GM12878 (cell line): ENCODE results near the gene DRAXIN.

ENCODE experiments used
- ASH2L ChIP-seq: fragments of 300-600, 200-600 bp; sonication (generic); IDR thresholded peaks from 2 replicates; pipeline ENCODE4 v1.6.1; 2017; ENCODE audit warnings: low read depth, mild to moderate bottlenecking, borderline replicate concordance
- EP300 ChIP-seq, 2 experiments: fragments of 150-350 bp in 1 of 2; IDR thresholded peaks; 2 replicates each; pipeline ENCODE4 v1.6.1; 2011 to 2012; ENCODE audit warnings: low read depth in 2 of 2, low read length in 2 of 2, borderline replicate concordance in 1 of 2, improper control_type of control experiment in 1 of 2, inconsistent platforms in 1 of 2; ENCODE audit not compliant: control insufficient read depth in 1 of 2
- EZH2 ChIP-seq: IDR thresholded peaks from 2 replicates; pipeline ENCODE4 v1.6.1; 2012; ENCODE audit warnings: low read depth, mild to moderate bottlenecking, control low read depth, inconsistent platforms, low read length, borderline replicate concordance; ENCODE audit not compliant: control insufficient read depth
- JUNB ChIP-seq: IDR thresholded peaks from 2 replicates; pipeline ENCODE4 v1.6.1; 2016; ENCODE audit warnings: antibody characterized with exemption, mild to moderate bottlenecking
- JUND ChIP-seq: IDR thresholded peaks from 2 replicates; pipeline ENCODE4 v1.6.1; 2012; ENCODE audit warnings: low read depth, mild to moderate bottlenecking, low read length, improper control_type of control experiment, moderate library complexity
- NFXL1 ChIP-seq: fragments of 450-650 bp; IDR thresholded peaks from 2 replicates; pipeline ENCODE4 v1.6.1; 2017; ENCODE audit warnings: antibody characterized with exemption, mild to moderate bottlenecking, borderline replicate concordance
- POLR2AphosphoS5 ChIP-seq: IDR thresholded peaks from 2 replicates; pipeline ENCODE4 v1.6.1; 2011; ENCODE audit warnings: mild to moderate bottlenecking, low read length, inconsistent platforms
- RBBP5 ChIP-seq: fragments of 200-600 bp; sonication (generic); conservative IDR thresholded peaks from 2 replicates; pipeline ENCODE4 v1.6.1; 2016
- TAF1 ChIP-seq: IDR thresholded peaks from 2 replicates; pipeline ENCODE4 v1.6.1; 2011; ENCODE audit warnings: mild to moderate bottlenecking, low read depth, low read length, borderline replicate concordance
- YY1 ChIP-seq: IDR thresholded peaks from 2 replicates; pipeline ENCODE4 v1.6.1; 2011; ENCODE audit warnings: low read depth, mild to moderate bottlenecking, low read length
- TF ChIP-seq, protein P1 (sequence below), 3 experiments: IDR thresholded peaks in 2 of 3; conservative IDR thresholded peaks in 1 of 3; 2 replicates each; pipeline ENCODE4 v1.5.1; 2011; ENCODE audit warnings: low read depth in 3 of 3, low read length in 3 of 3, mild to moderate bottlenecking in 3 of 3, control low read depth in 2 of 3, moderate library complexity in 2 of 3, inconsistent platforms in 1 of 3, mixed read lengths in 1 of 3; ENCODE audit not compliant: control insufficient read depth in 2 of 3, insufficient read depth in 1 of 3; ENCODE audit errors: extremely low read depth in 1 of 3
- TF ChIP-seq, protein P2 (sequence below): fragments of 450-650 bp; IDR thresholded peaks from 2 replicates; pipeline ENCODE4 v1.6.1; 2017; ENCODE audit warnings: mild to moderate bottlenecking
- TF ChIP-seq, protein P3 (sequence below): fragments of 450-650 bp; IDR thresholded peaks from 2 replicates; pipeline ENCODE4 v1.6.1; 2014; ENCODE audit warnings: mild to moderate bottlenecking
- TF ChIP-seq, protein P4 (sequence below): fragments of 450-650 bp; formaldehyde crosslinking; IDR thresholded peaks from 2 replicates; pipeline ENCODE4 v1.5.0; 2022; ENCODE audit warnings: mild to moderate bottlenecking, missing genetic modification characterization

DNA sequence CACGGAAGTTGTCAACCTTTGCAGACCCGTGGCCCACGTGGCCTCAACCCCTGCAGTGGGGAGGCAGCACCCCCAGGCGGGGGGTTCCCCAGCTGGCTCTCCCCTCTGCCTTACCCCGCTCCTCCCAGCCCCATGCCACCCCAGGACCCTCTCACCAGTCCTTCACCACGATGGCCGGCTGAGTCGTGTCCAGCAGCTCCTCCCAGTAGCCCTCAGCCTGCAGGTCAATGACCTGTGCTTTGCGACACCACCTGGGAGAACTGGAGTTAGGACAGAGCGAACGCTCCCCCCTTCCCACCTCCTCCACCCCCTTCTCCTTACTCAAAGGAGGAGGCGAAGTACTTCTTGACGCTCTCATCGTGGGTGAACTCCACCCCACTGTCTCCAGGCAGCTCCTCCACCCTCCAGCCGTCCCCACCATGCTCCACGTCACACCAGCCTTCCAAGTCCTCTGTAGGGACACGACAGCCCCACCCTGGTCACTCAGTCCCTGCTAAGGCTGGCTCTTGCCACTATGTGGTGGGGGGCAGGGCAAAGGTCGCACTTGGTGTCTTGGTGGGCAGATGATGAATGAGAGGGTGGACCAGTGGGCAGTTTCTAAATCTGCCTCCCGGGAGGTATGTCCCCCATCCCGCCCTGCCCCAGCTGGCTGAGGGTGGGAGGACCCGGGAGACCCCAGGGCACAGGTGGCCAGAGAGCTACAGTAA is 41.7 kb upstream of the DRAXIN start:
- TF ChIP-seq RBBP5 (no peak), JUNB (no peak), ASH2L (no peak), NFXL1 (no peak), EZH2 (no peak), JUND (no peak), YY1 (no peak), POLR2AphosphoS5 (no peak), EP300 (IDR thresholded peaks at IDR 0.05; ENCODE audit: borderline replicate concordance in 1 of 2, control insufficient read depth in 1 of 2, low read depth in 2 of 2, low read length in 2 of 2) (no peak), TAF1 (no peak)
- TF ChIP-seq, protein P1, sequence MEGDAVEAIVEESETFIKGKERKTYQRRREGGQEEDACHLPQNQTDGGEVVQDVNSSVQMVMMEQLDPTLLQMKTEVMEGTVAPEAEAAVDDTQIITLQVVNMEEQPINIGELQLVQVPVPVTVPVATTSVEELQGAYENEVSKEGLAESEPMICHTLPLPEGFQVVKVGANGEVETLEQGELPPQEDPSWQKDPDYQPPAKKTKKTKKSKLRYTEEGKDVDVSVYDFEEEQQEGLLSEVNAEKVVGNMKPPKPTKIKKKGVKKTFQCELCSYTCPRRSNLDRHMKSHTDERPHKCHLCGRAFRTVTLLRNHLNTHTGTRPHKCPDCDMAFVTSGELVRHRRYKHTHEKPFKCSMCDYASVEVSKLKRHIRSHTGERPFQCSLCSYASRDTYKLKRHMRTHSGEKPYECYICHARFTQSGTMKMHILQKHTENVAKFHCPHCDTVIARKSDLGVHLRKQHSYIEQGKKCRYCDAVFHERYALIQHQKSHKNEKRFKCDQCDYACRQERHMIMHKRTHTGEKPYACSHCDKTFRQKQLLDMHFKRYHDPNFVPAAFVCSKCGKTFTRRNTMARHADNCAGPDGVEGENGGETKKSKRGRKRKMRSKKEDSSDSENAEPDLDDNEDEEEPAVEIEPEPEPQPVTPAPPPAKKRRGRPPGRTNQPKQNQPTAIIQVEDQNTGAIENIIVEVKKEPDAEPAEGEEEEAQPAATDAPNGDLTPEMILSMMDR (IDR thresholded peaks at IDR 0.05 in 2 of 3, conservative IDR thresholded peaks at IDR 0.05 in 1 of 3; ENCODE audit: control insufficient read depth in 2 of 3, extremely low read depth in 1 of 3, insufficient read depth in 1 of 3, low read depth in 3 of 3, low read length in 3 of 3), result no peak
- TF ChIP-seq, protein P2, sequence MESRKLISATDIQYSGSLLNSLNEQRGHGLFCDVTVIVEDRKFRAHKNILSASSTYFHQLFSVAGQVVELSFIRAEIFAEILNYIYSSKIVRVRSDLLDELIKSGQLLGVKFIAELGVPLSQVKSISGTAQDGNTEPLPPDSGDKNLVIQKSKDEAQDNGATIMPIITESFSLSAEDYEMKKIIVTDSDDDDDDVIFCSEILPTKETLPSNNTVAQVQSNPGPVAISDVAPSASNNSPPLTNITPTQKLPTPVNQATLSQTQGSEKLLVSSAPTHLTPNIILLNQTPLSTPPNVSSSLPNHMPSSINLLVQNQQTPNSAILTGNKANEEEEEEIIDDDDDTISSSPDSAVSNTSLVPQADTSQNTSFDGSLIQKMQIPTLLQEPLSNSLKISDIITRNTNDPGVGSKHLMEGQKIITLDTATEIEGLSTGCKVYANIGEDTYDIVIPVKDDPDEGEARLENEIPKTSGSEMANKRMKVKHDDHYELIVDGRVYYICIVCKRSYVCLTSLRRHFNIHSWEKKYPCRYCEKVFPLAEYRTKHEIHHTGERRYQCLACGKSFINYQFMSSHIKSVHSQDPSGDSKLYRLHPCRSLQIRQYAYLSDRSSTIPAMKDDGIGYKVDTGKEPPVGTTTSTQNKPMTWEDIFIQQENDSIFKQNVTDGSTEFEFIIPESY, result no peak
- TF ChIP-seq, protein P3, sequence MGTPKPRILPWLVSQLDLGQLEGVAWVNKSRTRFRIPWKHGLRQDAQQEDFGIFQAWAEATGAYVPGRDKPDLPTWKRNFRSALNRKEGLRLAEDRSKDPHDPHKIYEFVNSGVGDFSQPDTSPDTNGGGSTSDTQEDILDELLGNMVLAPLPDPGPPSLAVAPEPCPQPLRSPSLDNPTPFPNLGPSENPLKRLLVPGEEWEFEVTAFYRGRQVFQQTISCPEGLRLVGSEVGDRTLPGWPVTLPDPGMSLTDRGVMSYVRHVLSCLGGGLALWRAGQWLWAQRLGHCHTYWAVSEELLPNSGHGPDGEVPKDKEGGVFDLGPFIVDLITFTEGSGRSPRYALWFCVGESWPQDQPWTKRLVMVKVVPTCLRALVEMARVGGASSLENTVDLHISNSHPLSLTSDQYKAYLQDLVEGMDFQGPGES, result no peak
- TF ChIP-seq, protein P4, sequence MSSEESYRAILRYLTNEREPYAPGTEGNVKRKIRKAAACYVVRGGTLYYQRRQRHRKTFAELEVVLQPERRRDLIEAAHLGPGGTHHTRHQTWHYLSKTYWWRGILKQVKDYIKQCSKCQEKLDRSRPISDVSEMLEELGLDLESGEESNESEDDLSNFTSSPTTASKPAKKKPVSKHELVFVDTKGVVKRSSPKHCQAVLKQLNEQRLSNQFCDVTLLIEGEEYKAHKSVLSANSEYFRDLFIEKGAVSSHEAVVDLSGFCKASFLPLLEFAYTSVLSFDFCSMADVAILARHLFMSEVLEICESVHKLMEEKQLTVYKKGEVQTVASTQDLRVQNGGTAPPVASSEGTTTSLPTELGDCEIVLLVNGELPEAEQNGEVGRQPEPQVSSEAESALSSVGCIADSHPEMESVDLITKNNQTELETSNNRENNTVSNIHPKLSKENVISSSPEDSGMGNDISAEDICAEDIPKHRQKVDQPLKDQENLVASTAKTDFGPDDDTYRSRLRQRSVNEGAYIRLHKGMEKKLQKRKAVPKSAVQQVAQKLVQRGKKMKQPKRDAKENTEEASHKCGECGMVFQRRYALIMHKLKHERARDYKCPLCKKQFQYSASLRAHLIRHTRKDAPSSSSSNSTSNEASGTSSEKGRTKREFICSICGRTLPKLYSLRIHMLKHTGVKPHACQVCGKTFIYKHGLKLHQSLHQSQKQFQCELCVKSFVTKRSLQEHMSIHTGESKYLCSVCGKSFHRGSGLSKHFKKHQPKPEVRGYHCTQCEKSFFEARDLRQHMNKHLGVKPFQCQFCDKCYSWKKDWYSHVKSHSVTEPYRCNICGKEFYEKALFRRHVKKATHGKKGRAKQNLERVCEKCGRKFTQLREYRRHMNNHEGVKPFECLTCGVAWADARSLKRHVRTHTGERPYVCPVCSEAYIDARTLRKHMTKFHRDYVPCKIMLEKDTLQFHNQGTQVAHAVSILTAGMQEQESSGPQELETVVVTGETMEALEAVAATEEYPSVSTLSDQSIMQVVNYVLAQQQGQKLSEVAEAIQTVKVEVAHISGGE (CRISPR knock-in tag), result no peak
